ENCODE data around the gene COG5. TPM values are rescaled to one million over a fixed set of nuclear protein-coding genes. Genes with fewer than 3 reads are reported as not detected.

The COG5 gene
- total and polyA plus RNA-seq, 11 donors, result 9.4 to 61.6 (median 42.1) TPM

GRCh38 chr7:107326061-107326460 lies 237.7 kb downstream of the COG5 start:
- Histone ChIP-seq H3K4me3 (no peak overlapping the region), H3K27ac (no peak overlapping the region), H3K9me3 (peaks cover 0 to 8% (median 0%) of the 10 kb centered on the region in 12 donors), H3K4me1 (no peaks in the 10 kb centered on the region), H3K27me3 (no peaks in the 10 kb centered on the region), H3K36me3 (peaks cover 0 to 18% (median 8%) of the 10 kb centered on the region in 9 donors)
- 81 to 88% (median 86%) methylated on average over 3 of the region's 3 CpGs for WGBS, 4 donors
- intact Hi-C loops (cut with DNase I), result no loop called here
- TF ChIP-seq POLR2A (IDR thresholded peaks at IDR 0.05) (no peak), CTCF (IDR thresholded peaks at IDR 0.05) (no peak)
- ATAC-seq (no peak), DNase-seq (no peak)

GRCh38 chr7:107322015-107322414 lies 241.7 kb downstream of the COG5 start:
- H3K4me3 ChIP-seq, result no peak overlapping the region
- H3K36me3 ChIP-seq, result peaks cover 0 to 18% (median 8%) of the 10 kb centered on the region in 9 donors
- peaks cover 0 to 6% (median 0%) of the 10 kb centered on the region in 12 donors for H3K9me3 ChIP-seq
- H3K4me1 ChIP-seq, result no peaks in the 10 kb centered on the region
- ATAC-seq (no peak), DNase-seq (no peak)
- H3K27ac ChIP-seq, result no peak overlapping the region
- no peak for TF ChIP-seq CTCF (IDR thresholded peaks at IDR 0.05)
- no peak for TF ChIP-seq POLR2A (IDR thresholded peaks at IDR 0.05)
- intact Hi-C loops (cut with DNase I), result no loop called here
- H3K27me3 ChIP-seq, result no peaks in the 10 kb centered on the region
- 63 to 82% (median 71%) methylated on average over 1 of the region's 1 CpG for WGBS, 4 donors

DNA sequence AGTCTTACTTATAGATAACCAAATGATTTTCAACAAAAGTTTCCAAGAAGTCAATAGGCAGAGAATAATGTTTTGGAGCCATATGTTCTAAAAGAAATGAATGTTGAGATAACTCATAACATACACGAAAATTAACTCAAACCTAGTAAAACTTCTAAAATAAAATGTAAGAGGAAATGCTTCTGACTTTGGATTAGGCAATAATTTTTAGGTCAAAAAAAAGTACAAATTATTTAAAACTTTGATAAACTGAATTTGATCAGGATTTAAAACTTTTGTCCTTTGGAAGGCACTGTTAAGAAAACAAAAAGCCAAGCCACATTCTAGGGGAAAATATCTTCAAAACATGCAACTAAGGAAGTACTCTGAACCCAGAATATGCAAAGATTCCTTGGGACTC lies 242.1 kb downstream of the COG5 start:
- no peak for ATAC-seq
- WGBS, 4 donors, result 90 to 98% (median 95%) methylated on average over 1 of the region's 1 CpG

GRCh38 chr7:107319724-107320228 lies 243.9 kb downstream of the COG5 start:
- H3K4me3 ChIP-seq, result no peak overlapping the region
- peaks cover 0 to 21% (median 8%) of the 10 kb centered on the region in 9 donors for H3K36me3 ChIP-seq
- peaks cover 0 to 12% (median 7%) of the 10 kb centered on the region in 12 donors for H3K4me1 ChIP-seq
- intact Hi-C loops (cut with DNase I), result no loop called here
- DNase-seq, result no peak
- 81 to 88% (median 86%) methylated on average over 2 of the region's 2 CpGs for WGBS, 4 donors
- no peaks in the 10 kb centered on the region for H3K27me3 ChIP-seq
- TF ChIP-seq POLR2A (IDR thresholded peaks at IDR 0.05), result no peak
- TF ChIP-seq CTCF (IDR thresholded peaks at IDR 0.05), result no peak
- H3K27ac ChIP-seq, result no peak overlapping the region
- ATAC-seq, result no peak
- no peaks in the 10 kb centered on the region for H3K9me3 ChIP-seq

More for the DNA sequence above, 242.1 kb downstream of the COG5 start:
- DNase-seq, result no peak
- Histone ChIP-seq H3K27me3 (no peaks in the 10 kb centered on the region), H3K4me3 (no peak overlapping the region), H3K4me1 (no peaks in the 10 kb centered on the region), H3K27ac (no peak overlapping the region), H3K36me3 (peaks cover 0 to 18% (median 8%) of the 10 kb centered on the region in 9 donors), H3K9me3 (peaks cover 0 to 2% (median 0%) of the 10 kb centered on the region in 12 donors)
- intact Hi-C loops (cut with DNase I), result no loop called here
- TF ChIP-seq CTCF (IDR thresholded peaks at IDR 0.05), result no peak
- no peak for TF ChIP-seq POLR2A (IDR thresholded peaks at IDR 0.05)

Data from heart left ventricle (tissue), 16 donors.